ENCODE results near the gene SRMS.
"Not testable (repeated sequence)": the region's sequence is repeated elsewhere in the genome, so short reads cannot be mapped to it uniquely, and the experiment has no call there.

Gene SRMS

DNA sequence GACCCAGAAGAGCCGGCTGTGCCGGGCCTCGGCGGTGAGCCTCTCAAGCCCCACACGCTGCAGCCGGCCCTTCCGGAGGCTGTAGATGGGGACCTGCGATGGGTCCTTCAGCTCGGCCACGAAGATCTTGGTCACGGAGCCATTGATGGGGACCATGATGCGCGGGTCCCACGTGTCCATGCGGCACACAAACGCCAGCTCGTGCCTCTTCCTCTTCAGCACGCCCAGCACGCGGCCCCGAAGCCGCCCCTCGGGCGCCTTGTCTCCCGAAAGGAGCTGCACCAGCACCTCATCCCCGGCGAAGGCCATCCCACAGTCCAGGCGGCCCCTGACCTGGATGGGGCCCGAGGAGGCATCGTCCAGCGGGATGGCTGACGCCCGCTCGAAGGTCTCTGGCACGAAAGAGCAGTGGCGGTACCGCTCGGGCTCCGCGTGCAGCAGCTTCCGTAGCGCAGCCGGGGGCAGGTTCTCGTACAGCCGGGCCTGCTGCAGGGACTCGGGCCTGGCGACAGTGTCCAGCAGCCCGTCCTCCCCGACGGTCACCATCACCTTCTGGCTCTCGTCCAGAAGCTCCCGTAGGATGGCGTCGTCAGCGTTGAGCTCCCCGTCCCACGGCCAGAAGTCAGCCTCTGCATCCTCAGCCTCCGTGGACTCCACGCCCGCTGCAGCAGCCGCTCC lies 17.6 kb upstream of the SRMS start:
- no peak for DNase-seq

DNA sequence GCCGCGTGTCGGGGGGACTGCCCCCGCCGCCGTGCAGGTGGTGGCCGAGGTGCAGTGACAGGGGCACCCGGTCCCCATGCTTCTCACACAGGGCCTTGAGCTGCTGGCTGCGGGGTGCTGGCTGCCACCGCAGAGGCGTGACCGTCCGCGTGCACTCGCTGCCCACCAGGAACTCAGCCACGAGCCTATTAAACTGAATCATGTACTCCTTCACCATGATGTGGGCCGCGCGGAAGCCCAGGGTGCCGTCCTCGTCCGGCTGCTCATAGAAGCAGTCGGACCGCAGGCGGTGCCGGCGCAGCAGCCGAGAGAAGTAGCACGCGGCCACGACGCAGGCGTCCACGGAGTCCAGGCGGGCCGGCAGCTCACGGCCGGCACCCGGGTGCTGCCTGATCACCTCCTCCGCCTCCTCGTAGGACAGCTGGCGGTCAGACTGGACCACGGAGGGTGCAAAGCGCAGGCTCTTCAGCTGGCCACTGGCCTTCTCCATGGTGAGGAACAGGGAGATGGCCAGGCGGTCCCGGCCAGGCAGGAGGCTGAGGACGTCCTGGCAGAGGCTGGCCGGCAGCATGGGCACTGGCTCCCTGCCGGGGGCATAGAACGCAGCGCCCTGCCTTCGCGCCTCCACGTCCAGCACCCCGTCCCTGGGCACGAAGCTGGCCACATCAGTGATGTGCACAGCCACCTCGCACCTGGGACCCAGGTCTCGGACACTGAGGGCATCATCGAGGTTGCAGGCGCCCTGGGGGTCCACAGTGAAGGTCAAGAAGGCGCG lies 16.7 kb upstream of the SRMS start:
- no peak for DNase-seq

DNA sequence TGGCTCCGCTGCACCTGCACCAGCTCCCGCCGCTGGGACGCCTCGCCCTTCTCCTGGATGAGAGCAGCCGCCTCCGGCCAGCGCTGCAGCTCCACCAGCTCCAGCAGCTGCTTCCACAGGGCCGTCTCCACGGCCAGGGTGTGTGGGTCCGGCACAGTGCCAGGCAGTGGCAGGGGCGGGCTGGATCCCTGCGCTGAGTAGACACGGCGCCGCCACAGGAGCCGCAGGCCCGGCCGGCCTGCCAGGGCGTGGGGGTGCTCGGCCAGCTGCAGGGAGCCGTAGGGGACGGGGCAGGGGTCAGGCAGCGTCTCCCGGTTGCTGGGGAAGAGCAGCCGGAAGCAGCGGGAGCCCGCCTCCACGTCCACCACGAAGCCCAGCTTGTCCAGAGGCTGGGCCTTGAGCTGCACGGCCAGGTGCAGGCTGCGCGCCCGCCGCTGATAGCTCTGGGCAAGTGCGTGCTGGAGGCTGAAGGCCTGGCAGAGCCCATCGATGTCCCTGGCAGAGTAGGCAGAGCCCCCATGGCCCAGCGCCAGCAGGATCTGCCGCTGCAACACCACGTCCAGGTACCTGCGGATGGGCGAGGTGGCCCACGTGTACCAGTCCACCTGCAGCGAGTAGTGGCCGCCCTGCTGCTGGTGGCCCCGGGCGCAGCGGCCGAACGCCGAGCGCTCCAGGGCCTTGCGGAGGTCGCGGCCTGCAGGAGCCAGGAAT lies 15.8 kb upstream of the SRMS start:
- no peak for DNase-seq

DNA sequence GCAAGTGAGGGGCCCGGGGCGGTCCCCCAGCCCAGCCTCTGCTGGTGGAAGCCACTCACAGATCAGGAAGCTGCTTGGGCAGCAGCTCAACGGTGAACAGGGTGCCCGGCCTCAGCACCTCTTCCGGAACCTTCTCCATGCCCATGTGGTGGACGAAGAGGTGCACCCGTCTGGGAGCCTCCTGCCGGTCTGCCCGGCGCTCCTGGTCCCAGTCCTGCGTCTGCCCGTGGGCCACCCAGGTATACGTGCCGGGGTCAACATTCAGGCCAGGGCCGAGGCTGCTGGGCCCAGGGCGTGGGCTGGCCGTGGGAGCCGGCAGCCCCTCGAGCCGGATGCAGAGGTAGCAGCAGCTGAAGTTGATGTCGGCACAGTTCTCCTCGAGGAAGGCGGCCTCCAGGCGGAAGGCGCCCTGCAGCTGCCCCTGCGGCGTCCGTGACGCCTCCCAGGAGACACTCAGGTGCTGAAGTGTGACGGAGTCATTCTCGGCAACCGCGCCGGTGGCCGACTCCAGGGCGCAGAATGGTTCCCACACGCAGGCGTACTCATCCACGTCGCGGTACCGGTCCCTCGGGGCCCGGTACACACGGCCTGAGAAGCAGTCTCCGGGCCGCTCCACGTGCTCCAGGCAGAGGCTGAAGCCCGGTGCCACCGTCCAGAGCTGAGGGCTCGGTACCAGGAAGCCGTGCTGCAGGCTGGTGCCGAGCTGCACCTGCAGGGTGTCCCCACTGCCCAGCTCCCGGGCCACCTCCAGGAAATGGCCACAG lies 15.1 kb upstream of the SRMS start:
- no peak for DNase-seq

DNA sequence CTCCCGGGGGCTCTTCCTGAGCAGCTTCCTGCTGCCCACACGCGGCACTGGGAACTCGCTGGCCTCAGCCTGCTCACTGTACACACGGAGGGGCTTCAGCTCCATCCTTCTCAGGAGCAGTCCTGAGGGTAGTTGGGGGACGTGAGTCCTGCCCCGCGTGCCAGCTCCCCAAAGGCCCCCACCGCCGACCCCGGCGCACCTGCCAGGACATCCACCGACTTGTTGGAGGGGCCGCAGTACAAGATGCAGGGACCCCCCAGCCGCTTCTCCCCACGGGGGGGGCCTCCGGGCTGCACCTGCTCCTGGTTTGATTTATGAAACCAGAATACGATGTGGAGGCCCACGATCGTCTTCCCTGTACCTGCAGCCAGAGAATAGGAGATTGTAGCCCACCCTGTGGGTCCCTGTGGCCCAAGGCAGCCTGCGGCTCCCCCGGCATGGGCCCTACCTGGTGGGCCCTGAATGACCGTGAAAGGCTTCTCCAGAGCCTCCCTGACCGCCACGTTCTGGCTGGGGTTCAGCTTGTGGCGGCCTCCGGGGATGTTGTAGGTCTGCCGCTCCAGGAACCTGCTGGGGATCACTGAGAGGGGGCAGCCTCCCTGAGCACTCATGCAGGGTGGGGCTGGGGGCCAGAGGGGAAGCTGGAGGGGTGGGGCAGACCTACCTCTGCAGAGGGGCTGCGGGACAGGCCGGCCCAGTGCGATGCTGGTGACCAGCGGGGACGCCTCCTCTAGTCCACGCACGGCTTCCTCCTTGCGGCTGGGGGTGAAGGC lies 14.3 kb upstream of the SRMS start:
- DNase-seq = no peak

DNA sequence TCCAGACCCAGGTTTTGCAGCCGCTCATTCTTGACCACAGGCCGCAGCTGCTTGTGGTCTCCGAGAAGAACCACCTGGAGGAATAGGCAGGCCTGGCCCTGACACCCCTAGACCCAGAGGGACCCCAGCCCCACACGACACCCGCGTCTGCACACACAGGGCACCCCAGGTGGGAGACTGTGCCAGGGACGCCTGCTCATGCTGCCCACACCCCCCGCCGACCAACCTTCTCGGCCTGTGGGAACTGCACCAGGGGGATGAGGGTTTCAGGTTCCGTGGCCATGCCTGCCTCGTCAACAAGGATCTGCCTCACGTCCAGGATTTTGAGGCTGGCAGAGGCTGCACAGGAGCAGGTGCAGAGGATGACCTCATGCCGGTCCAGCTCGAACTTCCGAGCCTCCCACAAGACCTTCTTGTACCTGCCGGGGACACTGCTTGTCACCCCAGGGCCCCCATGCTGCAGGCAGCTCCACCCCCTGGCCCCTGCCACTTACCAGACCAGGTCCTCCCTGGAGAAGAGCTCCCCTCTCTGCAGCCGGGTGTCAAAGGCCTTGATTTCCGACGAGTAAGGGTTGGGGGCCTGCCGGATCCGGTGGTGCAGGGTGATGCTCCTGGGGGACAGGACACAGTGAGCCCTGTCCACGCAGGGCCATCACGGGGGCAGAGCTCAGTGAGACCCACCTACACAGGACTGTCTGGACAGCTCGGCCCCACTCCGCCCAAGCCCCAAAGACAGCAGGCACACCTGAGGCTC lies 13.5 kb upstream of the SRMS start:
- DNase-seq = no peak

DNA sequence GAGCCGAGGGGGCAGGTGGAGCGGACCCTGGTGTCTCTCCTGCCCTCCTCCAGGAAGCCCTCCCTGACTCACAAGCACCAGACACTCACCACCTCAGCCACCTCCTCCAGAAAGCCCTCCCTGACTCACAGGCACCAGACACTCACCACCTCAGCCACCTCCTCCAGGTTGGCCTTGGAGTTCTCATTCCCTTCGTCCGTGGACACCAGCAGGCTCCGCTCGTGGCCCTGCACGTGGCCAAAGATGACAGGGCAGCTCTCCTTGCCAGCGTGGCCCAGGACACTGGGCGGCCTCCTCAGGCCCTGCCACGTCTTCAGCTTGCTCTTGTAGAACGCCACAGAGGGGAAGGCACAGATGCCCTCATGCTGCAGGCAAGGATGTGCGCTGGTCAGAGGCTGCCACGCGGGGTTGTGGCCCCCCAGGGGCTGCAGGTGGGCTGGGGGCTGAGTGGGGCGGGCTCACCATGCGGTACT lies 12.8 kb upstream of the SRMS start:
- DNase-seq = no peak

DNA sequence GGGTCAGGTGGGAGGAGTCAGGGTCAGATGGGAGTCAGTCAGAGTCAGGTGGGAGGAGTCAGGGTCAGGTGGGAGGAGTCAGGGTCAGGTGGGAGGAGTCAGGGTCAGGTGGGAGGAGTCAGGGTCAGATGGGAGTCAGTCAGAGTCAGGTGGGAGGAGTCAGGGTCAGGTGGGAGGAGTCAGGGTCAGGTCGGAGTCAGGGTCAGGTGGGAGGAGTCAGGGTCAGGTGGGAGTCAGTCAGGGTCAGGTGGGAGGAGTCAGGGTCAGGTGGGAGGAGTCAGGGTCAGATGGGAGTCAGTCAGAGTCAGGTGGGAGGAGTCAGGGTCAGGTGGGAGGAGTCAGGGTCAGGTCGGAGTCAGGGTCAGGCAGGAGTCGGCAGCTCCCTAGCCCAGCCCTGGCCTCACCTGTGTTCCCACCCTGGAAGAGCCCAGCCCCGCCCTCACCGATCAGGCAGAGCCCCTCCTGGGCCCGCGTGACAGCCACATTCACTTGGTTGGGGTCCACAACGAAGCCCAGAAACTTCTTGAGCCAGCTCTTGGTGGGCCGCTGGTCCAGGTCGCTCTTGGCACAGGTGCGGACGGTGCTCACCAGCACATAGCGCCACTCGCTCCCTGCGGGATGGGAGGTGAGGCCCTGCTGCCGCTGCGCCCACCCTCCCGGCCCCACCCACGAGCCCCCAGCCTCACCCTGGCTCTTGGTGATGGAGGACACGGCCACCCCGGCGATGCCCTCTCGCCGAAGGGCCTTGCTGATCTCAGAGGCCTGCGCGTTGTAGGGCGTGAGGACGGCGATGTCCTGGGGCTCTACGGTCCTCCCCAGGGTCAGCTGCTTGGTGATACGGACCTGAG lies 12.2 kb upstream of the SRMS start:
- not testable (repeated sequence) for DNase-seq

DNA sequence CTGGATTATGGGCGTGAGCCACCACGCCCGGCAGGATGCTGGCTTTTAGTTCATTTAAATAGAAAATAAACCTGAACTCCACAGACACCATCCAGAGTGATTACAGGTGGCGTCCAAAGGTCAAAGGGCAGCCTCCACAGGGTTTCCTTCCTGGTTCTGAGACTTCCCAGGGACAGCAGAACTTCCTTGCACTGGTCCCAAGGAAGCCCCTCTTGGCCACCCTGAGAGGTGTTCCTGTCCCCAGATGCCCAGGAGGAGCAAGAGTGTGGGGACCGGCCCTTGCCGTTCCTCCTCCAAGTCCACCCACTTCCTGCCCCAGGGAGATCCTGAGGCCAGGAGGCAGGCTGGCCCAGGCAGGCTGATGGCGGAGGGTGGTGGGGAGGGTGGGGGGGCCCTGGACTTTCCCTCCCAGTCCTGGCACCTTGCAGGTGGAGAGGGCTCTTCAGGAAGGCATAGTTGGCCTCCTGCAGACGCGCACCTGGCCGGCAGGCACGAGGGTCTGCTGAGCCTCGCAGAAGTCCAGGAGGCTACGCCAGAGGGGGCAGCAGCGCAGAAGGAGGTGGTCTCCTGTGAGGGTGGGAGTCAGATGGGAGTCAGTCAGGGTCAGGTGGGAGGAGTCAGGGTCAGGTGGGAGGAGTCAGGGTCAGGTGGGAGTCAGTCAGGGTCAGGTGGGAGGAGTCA lies 11.4 kb upstream of the SRMS start:
- DNase-seq = no peak

DNA sequence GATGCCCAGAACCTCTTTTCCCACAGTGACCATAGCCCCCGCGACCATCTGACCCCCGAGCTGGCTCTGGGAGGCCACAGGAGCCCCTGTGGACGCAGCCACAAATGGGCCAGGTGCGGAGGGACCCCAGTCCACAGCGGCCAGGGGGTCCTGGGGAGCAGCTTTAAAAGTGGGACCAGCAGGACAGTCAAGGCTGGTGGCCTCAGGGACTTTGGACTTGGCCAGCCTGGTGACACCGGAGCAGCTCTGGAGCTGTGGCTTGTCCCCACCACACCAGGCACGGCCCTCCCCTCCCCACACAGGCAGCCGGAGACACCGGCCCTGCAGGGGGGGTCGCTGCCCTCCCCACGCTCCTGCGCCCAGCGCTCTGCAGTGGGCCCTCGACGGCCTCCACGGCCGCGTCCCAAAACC lies 9.9 kb upstream of the SRMS start:
- no peak for DNase-seq

DNA sequence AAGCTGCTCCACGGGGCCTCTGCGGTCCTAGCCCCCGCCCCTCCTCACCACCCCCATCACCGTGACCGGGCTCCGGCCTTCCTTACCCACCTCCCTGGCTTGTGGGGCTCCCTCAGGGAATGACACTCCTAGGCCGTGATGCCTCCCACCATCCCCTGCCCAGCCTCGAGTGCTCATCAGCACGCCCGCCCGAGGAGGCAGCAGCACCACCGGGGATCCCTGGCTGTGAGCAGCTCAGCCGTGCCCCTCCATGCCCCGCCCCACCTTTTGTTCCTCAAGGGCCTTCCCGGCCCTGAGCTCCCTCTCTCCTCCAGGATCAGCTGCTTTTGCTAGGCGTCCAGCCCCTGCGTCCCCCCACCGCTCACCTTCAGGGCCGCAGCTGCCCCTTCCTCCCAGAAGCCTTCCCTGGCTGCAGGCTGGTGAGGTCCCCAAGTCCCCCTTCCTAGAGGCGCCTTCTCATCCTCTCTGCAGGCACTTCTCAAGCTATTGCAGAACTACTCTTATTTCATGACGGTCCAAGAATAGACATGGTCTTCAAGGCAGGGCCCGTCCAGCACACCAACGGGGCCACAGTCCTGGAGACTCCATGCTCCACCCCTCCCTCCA lies 9.4 kb upstream of the SRMS start:
- DNase-seq = no peak

DNA sequence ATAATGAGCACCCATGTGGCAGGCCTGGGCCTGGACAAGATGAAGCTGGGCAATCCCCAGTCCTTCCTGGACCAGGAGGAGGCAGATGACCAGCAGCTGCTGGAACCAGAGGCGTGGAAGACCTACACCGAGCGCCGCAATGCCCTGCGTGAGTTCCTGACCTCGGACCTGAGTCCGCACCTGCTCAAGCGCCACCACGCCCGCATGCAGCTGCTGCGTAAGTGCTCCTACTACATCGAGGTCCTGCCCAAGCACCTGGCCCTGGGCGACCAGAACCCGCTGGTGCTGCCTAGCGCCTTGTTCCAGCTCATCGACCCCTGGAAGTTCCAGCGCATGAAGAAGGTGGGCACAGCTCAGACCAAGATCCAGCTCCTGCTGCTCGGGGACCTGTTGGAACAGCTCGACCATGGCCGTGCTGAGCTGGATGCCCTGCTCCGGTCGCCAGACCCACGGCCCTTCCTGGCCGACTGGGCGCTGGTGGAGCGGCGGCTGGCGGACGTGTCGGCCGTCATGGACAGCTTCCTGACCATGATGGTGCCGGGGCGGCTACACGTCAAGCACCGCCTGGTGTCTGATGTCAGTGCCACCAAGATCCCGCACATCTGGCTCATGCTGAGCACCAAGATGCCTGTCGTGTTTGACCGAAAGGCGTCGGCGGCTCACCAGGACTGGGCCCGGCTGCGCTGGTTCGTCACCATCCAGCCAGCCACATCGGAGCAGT lies 8.3 kb upstream of the SRMS start:
- DNase-seq = no peak

DNA sequence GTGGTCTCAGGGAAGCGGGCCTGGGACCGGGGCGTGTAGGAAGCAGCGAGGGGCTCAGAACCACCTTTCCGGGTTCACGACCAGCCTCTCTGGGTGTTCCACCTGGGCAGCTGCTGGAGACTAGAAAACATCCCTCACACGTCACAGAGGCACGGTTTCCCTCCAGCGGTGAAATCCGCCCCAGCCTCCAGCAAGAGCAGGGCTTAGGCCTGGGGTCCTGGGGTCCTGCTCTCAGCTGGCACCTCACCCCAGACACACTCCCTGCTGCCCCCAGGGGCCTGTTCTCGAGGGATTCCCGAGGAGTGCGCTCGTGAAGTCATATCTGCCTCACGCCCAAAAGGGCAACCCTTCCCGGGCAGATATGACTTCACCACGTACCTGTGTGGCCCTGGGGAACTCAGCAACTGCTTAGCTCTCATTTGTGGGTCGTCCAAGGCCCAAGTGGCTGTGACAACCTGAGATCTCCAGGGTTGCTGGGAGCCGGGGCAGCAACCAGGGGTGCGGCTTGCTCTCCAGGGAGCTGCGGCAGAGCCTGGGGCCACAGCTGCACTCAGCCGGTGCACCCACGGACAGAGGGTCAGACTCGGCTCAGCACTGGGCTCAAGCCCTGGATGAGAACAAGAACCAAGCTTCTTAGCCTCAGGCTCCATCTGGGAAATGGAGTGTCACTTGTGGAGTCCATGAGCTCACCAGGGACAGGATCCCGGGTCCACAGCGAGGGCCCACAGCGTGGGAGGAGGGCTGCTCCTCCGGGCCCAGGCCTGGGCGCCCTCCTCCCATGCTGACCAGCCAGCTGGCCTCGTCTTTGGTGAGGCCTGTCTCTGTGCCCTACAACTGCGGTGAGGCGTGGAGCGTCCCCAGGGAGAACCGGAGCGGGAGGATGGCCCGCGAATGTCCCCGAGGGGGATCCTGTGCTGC lies 7.1 kb upstream of the SRMS start:
- DNase-seq = no peak

DNA sequence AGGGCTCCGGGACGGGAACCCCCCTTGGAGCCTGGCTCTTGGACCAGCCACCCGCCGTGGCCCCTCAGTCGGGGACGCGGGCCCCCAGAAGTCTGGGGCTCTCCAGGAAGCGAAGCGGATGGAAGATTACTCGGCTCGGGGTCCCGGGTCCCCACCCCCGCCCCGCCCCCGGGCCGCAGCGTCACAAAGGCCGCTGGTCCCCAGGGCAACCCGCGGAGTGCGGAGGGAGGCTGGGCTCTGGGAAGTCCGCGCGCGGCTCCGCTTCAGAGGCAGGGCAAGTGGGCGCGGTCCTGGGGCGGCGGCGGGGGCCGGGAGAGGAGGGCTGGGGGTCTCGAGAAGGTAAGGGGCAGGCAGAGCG lies 6.4 kb upstream of the SRMS start, which contains the start of gene FNDC11:
Gene FNDC11, plus strand, starts transcription at position 227 of the 358 bp plus-strand sequence. CDS start 1,505 bp downstream, outside the sequence.
- no peak for DNase-seq

DNA sequence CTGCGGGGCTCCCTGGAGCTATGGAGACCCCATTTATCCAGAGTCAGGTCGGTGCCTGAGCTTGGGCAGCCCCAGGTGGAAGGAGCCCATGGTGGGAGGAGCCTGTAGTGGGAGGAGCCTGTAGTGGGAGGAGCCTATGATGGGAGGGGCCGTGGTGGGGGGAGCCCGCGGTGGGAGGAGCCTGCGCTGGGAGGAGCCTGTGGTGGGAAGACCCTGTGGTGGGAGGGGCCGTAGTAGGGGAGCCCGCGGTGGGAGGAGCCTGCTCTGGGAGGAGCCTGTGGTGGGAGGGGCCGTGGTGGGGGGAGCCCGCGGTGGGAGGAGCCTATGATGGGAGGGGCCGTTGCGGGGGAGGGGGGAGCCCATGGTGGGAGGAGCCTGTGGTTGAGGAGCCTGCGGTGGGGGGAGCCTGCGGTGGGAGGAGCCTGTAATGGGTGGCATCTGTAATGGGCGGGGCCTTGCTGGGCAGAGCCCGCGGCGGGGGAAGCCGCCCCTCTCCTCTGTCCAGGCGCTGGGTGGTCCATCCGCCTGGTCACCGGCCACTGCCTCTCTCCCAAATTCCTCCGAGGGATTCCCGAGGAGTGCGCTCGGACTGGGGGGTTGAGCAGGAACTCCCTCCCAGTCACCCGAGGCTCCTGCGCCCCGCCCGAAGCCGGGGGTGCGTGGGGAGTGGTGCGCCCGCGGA lies 5.8 kb upstream of the SRMS start:
- no peak for DNase-seq

DNA sequence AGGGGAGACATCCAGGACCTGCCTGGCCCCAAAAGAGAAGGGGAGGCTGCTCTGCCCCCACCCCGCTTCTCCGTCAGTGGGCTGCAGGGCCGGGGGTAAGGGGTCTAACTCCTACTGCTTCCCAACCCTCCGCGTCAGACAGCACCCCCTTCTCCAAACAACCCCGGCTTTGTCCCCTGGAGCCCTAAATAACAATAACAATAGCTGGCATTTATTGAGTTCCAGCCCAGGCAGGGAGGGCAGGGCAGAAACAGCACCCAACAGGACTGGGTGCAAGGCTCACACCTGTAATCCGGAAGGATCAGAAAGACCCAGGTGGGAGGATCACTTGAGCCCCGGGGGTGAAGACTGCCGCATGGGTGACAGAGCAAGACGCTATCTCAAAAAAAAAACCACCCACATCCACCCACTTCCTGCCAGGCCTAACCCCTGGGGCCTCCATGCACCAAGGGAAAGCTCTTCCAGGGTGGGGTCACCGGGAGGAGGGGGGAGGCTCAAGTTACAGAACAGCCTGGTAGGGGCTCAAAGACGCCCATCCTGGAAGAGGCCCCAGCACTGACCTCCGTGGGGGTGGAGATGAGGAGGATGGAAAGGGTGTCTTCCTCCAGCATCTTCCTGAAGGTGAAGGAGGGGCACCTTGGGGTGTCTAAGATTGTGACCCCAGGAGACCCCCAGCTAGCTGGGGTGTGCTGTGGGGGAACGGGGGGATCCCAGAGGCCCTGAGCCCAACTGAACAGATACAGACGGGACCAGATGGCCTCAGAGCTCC lies 5.1 kb upstream of the SRMS start:
- no peak for DNase-seq

Measured in NCI-H510A (cell line).